ENCODE data around the gene PTAFR.

GRCh38 chr1:28114844-28115243, 61.6 kb downstream of the PTAFR start:
- no peak for TF ChIP-seq KLF7 (tag by site-specific recombination; IDR thresholded peaks at IDR 0.05; ENCODE audit: borderline replicate concordance)
- TF ChIP-seq ZNF529 (tag by site-specific recombination; IDR thresholded peaks at IDR 0.05; ENCODE audit: insufficient replicate concordance), result no peak
- no peak for TF ChIP-seq CTCF (tag by site-specific recombination; IDR thresholded peaks at IDR 0.05)
- TF ChIP-seq ZNF777 (tag by site-specific recombination; IDR thresholded peaks at IDR 0.05; ENCODE audit: borderline replicate concordance), result no peak
- TF ChIP-seq ZNF37A (tag by site-specific recombination; IDR thresholded peaks at IDR 0.05), result no peak
- TF ChIP-seq ZNF398 (tag by site-specific recombination; IDR thresholded peaks at IDR 0.05), result no peak
- TF ChIP-seq ZSCAN5A (tag by site-specific recombination; IDR thresholded peaks at IDR 0.05), result no peak
- TF ChIP-seq ZNF23 (tag by site-specific recombination; IDR thresholded peaks at IDR 0.05; ENCODE audit: borderline replicate concordance), result no peak
- no peak for TF ChIP-seq ZNF645 (tag by site-specific recombination; IDR thresholded peaks at IDR 0.05)
- no peak for TF ChIP-seq MYNN (tag by site-specific recombination; IDR thresholded peaks at IDR 0.05; ENCODE audit: borderline replicate concordance)
- no peak for TF ChIP-seq REST (tag by site-specific recombination; IDR thresholded peaks at IDR 0.05)
- TF ChIP-seq ZBTB8A (tag by site-specific recombination; IDR thresholded peaks at IDR 0.05), result no peak
- no peak for TF ChIP-seq GLIS2 (tag by site-specific recombination; IDR thresholded peaks at IDR 0.05)

All from HEK293 (cell line).